ENCODE results near the gene CD244. TPM values are rescaled to one million over a fixed set of nuclear protein-coding genes. Genes with fewer than 3 reads are reported as not detected.

Gene CD244
- total RNA-seq, 1 donor from 2014 or later: 2.0 TPM

DNA sequence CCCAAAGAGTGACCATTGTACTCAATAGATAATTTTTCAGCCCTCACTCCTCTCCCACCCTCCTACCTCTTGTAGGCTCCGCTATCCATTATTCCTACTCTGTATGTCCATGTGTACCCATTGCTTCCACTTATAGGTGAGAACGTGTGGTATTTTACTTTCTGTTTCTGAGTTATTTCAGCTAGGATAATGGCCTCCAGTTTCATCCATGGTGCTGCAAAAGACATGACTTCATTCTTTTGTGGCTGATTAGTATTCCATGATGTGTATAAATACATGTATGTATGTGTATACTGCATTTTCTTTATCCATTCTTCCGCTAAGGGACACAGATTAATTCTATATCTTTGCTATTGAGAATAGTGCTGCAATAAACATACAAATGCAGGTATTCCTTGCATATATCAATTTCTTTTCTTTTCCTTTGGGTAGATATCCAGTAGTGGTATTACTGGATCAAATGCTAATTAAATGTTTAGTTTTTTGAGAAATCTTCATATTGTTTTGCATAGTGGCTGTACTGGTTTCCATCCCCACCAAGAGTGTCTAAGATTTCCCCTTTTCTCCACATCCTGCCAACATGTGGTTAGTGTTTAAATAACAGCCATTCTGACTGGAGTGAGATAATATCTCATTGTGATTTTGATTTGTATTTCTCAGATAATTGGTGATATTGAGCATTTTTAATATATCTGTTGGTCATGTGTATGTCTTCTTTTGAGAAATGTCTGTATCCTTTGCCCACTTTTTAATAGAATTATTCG lies 61.9 kb downstream of the CD244 start:
- no peaks in the 10 kb centered on the region for H3K9me3 ChIP-seq
- H3K36me3 ChIP-seq: no peaks in the 10 kb centered on the region
- intact Hi-C loops (cut with DNase I): no loop called here
- H3K27ac ChIP-seq: no peak overlapping the region
- no peaks in the 10 kb centered on the region for H3K27me3 ChIP-seq
- TF ChIP-seq POLR2A (IDR thresholded peaks at IDR 0.05): no peak
- DNase-seq (ENCODE audit: extremely low spot score in 2 of 2): no peak
- H3K4me1 ChIP-seq: no peaks in the 10 kb centered on the region
- no peak overlapping the region for H3K4me3 ChIP-seq

GRCh38 chr1:160800142-160800541 lies 62.5 kb downstream of the CD244 start:
- intact Hi-C loops (cut with DNase I): no loop called here
- TF ChIP-seq, protein P1, sequence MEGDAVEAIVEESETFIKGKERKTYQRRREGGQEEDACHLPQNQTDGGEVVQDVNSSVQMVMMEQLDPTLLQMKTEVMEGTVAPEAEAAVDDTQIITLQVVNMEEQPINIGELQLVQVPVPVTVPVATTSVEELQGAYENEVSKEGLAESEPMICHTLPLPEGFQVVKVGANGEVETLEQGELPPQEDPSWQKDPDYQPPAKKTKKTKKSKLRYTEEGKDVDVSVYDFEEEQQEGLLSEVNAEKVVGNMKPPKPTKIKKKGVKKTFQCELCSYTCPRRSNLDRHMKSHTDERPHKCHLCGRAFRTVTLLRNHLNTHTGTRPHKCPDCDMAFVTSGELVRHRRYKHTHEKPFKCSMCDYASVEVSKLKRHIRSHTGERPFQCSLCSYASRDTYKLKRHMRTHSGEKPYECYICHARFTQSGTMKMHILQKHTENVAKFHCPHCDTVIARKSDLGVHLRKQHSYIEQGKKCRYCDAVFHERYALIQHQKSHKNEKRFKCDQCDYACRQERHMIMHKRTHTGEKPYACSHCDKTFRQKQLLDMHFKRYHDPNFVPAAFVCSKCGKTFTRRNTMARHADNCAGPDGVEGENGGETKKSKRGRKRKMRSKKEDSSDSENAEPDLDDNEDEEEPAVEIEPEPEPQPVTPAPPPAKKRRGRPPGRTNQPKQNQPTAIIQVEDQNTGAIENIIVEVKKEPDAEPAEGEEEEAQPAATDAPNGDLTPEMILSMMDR (IDR thresholded peaks at IDR 0.05): no peak

DNA sequence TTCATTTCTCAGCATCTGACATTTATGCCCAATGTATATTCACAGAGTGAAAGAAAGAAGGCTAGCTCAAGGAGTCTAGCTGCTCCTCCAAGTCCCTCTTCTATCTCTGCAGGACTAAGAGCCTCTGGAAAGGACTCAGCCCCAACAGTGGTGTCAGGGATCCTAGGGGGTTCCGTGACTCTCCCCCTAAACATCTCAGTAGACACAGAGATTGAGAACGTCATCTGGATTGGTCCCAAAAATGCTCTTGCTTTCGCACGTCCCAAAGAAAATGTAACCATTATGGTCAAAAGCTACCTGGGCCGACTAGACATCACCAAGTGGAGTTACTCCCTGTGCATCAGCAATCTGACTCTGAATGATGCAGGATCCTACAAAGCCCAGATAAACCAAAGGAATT lies 63.0 kb downstream of the CD244 start:
- no peaks in the 10 kb centered on the region for H3K27me3 ChIP-seq
- intact Hi-C loops (cut with DNase I): no loop called here
- no peak for DNase-seq (ENCODE audit: extremely low spot score in 2 of 2)

More at GRCh38 chr1:160800142-160800541, 62.5 kb downstream of the CD244 start:
- no peak for DNase-seq (ENCODE audit: extremely low spot score in 2 of 2)
- no peaks in the 10 kb centered on the region for H3K4me1 ChIP-seq
- H3K27ac ChIP-seq: no peak overlapping the region
- H3K9me3 ChIP-seq: no peaks in the 10 kb centered on the region
- no peaks in the 10 kb centered on the region for H3K36me3 ChIP-seq
- H3K27me3 ChIP-seq: no peaks in the 10 kb centered on the region
- H3K4me3 ChIP-seq: no peak overlapping the region

DNA sequence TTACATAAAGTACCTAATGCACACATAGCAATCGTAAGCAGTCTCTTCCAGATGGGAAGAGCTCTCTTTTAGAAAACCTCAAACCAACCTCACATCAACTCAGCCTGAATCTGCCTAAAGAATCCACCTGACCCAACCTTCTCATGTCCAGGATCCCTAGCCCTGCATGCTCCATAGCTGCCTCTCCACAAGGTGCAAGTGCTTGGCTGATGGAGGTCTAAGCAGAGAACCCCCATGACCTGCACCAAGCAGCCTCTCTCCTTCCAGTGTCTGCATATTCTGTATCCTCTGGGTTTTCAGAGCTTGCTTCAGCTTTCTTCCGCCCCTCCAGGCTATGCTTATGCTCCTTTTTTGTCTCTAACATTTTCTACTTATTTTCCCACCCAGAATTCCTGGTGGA lies 64.2 kb downstream of the CD244 start:
- H3K9me3 ChIP-seq: no peaks in the 10 kb centered on the region
- DNase-seq (ENCODE audit: extremely low spot score in 2 of 2): no peak
- no peak overlapping the region for H3K4me3 ChIP-seq
- TF ChIP-seq, protein P1 (IDR thresholded peaks at IDR 0.05): no peak
- no peak for TF ChIP-seq POLR2AphosphoS5 (IDR thresholded peaks at IDR 0.05; ENCODE audit: insufficient read depth in 1 of 2, low read depth in 1 of 2)
- no peak for TF ChIP-seq POLR2A (IDR thresholded peaks at IDR 0.05)
- no peaks in the 10 kb centered on the region for H3K36me3 ChIP-seq
- H3K27me3 ChIP-seq: no peaks in the 10 kb centered on the region
- no peak overlapping the region for H3K27ac ChIP-seq
- intact Hi-C loops (cut with DNase I): no loop called here
- H3K4me1 ChIP-seq: no peaks in the 10 kb centered on the region

More for the DNA sequence above, 63.0 kb downstream of the CD244 start:
- H3K4me3 ChIP-seq: no peak overlapping the region
- TF ChIP-seq, protein P1 (IDR thresholded peaks at IDR 0.05): no peak
- TF ChIP-seq POLR2A (IDR thresholded peaks at IDR 0.05): no peak
- H3K27ac ChIP-seq: no peak overlapping the region
- no peaks in the 10 kb centered on the region for H3K4me1 ChIP-seq
- H3K36me3 ChIP-seq: no peaks in the 10 kb centered on the region
- H3K9me3 ChIP-seq: no peaks in the 10 kb centered on the region

- TF ChIP-seq POLR2A (IDR thresholded peaks at IDR 0.05): no peak
- TF ChIP-seq POLR2AphosphoS5 (IDR thresholded peaks at IDR 0.05; ENCODE audit: insufficient read depth in 1 of 2, low read depth in 1 of 2): no peak
- TF ChIP-seq, protein P1 (IDR thresholded peaks at IDR 0.05): no peak
- H3K4me3 ChIP-seq: no peak overlapping the region
- no peaks in the 10 kb centered on the region for H3K36me3 ChIP-seq
- H3K27me3 ChIP-seq: no peaks in the 10 kb centered on the region
- no peak for DNase-seq (ENCODE audit: extremely low spot score in 2 of 2)
- H3K9me3 ChIP-seq: no peaks in the 10 kb centered on the region
- no peak overlapping the region for H3K27ac ChIP-seq
- H3K4me1 ChIP-seq: no peaks in the 10 kb centered on the region
- intact Hi-C loops (cut with DNase I): no loop called here
Measured at GRCh38 chr1:160797861-160798273, 64.8 kb downstream of the CD244 start.
